Endothelial cell of umbilical vein (primary cell): ENCODE data around the gene DSP. TPM values are rescaled to one million over a fixed set of nuclear protein-coding genes. Genes with fewer than 3 reads are reported as not detected.

Source experiments
- BruUV-seq: library from RNA; stranded (reverse); fragments of 400-500 nt; replicated peaks from 2 replicates; lab custom pipeline; 2021; lab: Mats Ljungman, UMichigan
- CTCF ChIA-PET: fragments of 300-600, 350-600 bp; sonication (Branson Sonifier 250); formaldehyde crosslinking; loops from one replicate; lab custom pipeline; 2021; ENCODE audit warnings: antibody characterized with exemption, inconsistent platforms; lab: Charles Lee
- POLR2A ChIA-PET: fragments of 300-600, 350-600 bp; sonication (Branson Sonifier 250); formaldehyde crosslinking; loops from one replicate; lab custom pipeline; 2021; ENCODE audit warnings: antibody characterized with exemption, inconsistent platforms; lab: Charles Lee
- DNase-seq: peaks from one replicate; pipeline ENCODE4 v3.0.0-alpha.2; 2011; ENCODE audit warnings: low read depth, low spot score
- FAIRE-seq: peaks from 2 replicates; lab custom pipeline; 2011; peaks lifted over from hg19 to GRCh38; lab: Jason Lieb, UNC
- H2AFZ ChIP-seq: 2 replicates; pipeline ENCODE4 v1.6.0; 2012; ENCODE audit warnings: low read depth, low read length, control low read depth, inconsistent platforms
- H3K27ac ChIP-seq: 2 replicates; pipeline ENCODE4 v1.5.1; 2011; ENCODE audit warnings: low read depth, mild to moderate bottlenecking, control low read depth, low read length, moderate library complexity; ENCODE audit not compliant: insufficient read depth
- H3K27me3 ChIP-seq, 2 experiments: 2 replicates each; pipeline versions ENCODE4 v1.6.0 to v1.6.1; 2011; ENCODE audit warnings: low read length in 2 of 2, mixed read lengths in 1 of 2; ENCODE audit not compliant: control insufficient read depth in 2 of 2, insufficient read depth in 2 of 2
- H3K36me3 ChIP-seq, 2 experiments: 2 replicates in 1 of 2; 3 replicates in 1 of 2; pipeline ENCODE4 v1.5.1; 2011; ENCODE audit warnings: low read length in 2 of 2, mild to moderate bottlenecking in 1 of 2, moderate library complexity in 1 of 2; ENCODE audit not compliant: control insufficient read depth in 2 of 2, insufficient read depth in 2 of 2; ENCODE audit errors: extremely low read depth in 1 of 2
- H3K4me1 ChIP-seq: 3 replicates; pipeline ENCODE4 v1.5.1; 2011; ENCODE audit warnings: mild to moderate bottlenecking, low read length; ENCODE audit not compliant: control insufficient read depth, insufficient read depth; ENCODE audit errors: extremely low read depth
- H3K4me2 ChIP-seq: 2 replicates; pipeline ENCODE4 v1.6.1; 2011; ENCODE audit warnings: low read length, control low read depth, mixed read lengths; ENCODE audit not compliant: insufficient read depth
- H3K4me3 ChIP-seq, 3 experiments: fragments of 200-600 bp in 1 of 3; sonication (generic), shearing (Covaris generic) in 1 of 3; replicated peaks in 1 of 3; 2 replicates each; pipeline ENCODE4 v1.5.1; 2011 to 2016; ENCODE audit warnings: control low read depth in 3 of 3, low read length in 3 of 3, mild to moderate bottlenecking in 2 of 3, inconsistent platforms in 1 of 3, low read depth in 1 of 3, moderate library complexity in 1 of 3; ENCODE audit not compliant: insufficient read depth in 1 of 3
- H3K79me2 ChIP-seq: 2 replicates; pipeline ENCODE4 v1.6.0; 2012; ENCODE audit warnings: low read length, inconsistent platforms; ENCODE audit not compliant: control insufficient read depth, insufficient read depth
- H3K9ac ChIP-seq: replicated peaks from 2 replicates; pipeline ENCODE3; 2011; ENCODE audit warnings: low read length, control low read depth; ENCODE audit not compliant: insufficient read depth; ENCODE audit errors: extremely low read depth
- H3K9me1 ChIP-seq: replicated peaks from 3 replicates; pipeline ENCODE4 v1.6.0; 2011; ENCODE audit warnings: mild to moderate bottlenecking, low read length; ENCODE audit not compliant: control insufficient read depth, insufficient read depth; ENCODE audit errors: extremely low read depth
- H3K9me3 ChIP-seq: replicated peaks from 2 replicates; pipeline ENCODE4 v1.5.1; 2012; ENCODE audit warnings: low read length, inconsistent platforms; ENCODE audit not compliant: control insufficient read depth, insufficient read depth
- H4K20me1 ChIP-seq: replicated peaks from 2 replicates; pipeline ENCODE3; 2011; ENCODE audit warnings: mild to moderate bottlenecking, low read length; ENCODE audit not compliant: control insufficient read depth, insufficient read depth; ENCODE audit errors: extremely low read depth
- CTCF ChIP-seq, 2 donors: IDR thresholded peaks; 1 replicate in 1 of 2; 2 replicates in 1 of 2; pipeline ENCODE4 v1.5.1; 2011; ENCODE audit warnings: low read length in 2 of 2, mild to moderate bottlenecking in 2 of 2, moderate library complexity in 2 of 2, control low read depth in 1 of 2, inconsistent platforms in 1 of 2, low read depth in 1 of 2; ENCODE audit not compliant: insufficient read depth in 1 of 2; ENCODE audit errors: extremely low read depth in 1 of 2
- EZH2 ChIP-seq: IDR thresholded peaks from 2 replicates; pipeline ENCODE4 v1.6.1; 2012; ENCODE audit warnings: borderline replicate concordance, low read depth, mild to moderate bottlenecking, moderate library complexity, low read length, inconsistent platforms; ENCODE audit not compliant: severe bottlenecking
- FOS ChIP-seq: IDR thresholded peaks from 2 replicates; pipeline ENCODE4 v1.6.1; 2011; ENCODE audit warnings: mild to moderate bottlenecking, low read length, moderate library complexity, borderline replicate concordance; ENCODE audit not compliant: insufficient read depth
- MAX ChIP-seq: IDR thresholded peaks from 2 replicates; pipeline ENCODE4 v1.6.1; 2011; ENCODE audit not compliant: insufficient read depth, insufficient read length
- MYC ChIP-seq: IDR thresholded peaks from one replicate; pipeline ENCODE4 v1.6.1; 2011; ENCODE audit warnings: mild to moderate bottlenecking, low read depth, low read length
- POLR2A ChIP-seq: IDR thresholded peaks from 2 replicates; pipeline ENCODE4 v1.6.1; 2012; ENCODE audit warnings: low read depth, mild to moderate bottlenecking, control low read depth, low read length
- dilution Hi-C: fragments of 300-500 bp; cut with MboI; formaldehyde crosslinking; loops from one replicate; pipeline ENCODE4 v1.15.0; 2019; ENCODE audit warnings: low sequenced_read_pairs; ENCODE audit not compliant: extremely low pct_ligation_motif_present
- intact Hi-C: fragments of 100-400 bp; cut with micrococcal nuclease; formaldehyde crosslinking; loops from one replicate; pipeline ENCODE4 v1.10.0; 2022
- polyA plus RNA-seq, 4 experiments: library from polyadenylated mRNA; depleted of rRNA in 3 of 4; stranded (reverse) in 3 of 4; unstranded in 1 of 4; fragments of >200 nt; gene quantifications; 2 replicates each; pipeline versions ENCODE4 v1.2.1 to v1.2.3, GENCODE V29; 2011 to 2012; ENCODE audit warnings: missing spikeins in 1 of 4
- total RNA-seq: library from RNA; stranded (reverse); gene quantifications from 2 replicates; pipeline ENCODE4 v1.2.3, GENCODE V29; 2021

The DSP gene
- total and polyA plus RNA-seq, 2 donors (not counting 3 experiments of a cell fraction or from before 2014, with no cell fraction given): 0.03 to 0.77 TPM

- H3K9ac ChIP-seq: no peak overlapping the region
- H3K27me3 ChIP-seq: peaks cover 0 to 3% of the 10 kb centered on the region in 2 experiments
- H3K9me3 ChIP-seq: no peaks in the 10 kb centered on the region
- no peaks in the 10 kb centered on the region for H3K9me1 ChIP-seq
- no TSS peak for BruUV-seq
- H3K36me3 ChIP-seq: no peaks in the 10 kb centered on the region
- no peak for TF ChIP-seq POLR2A
- no peak for TF ChIP-seq FOS
- TF ChIP-seq EZH2: no peak
- no peak for TF ChIP-seq MAX
- no peak for TF ChIP-seq MYC
- H3K4me1 ChIP-seq: no peaks in the 10 kb centered on the region
- no peak overlapping the region for H3K27ac ChIP-seq
- intact Hi-C loops (no loop called here), dilution Hi-C loops (no loop called here)
- H3K4me2 ChIP-seq: no peak overlapping the region
- no peak for FAIRE-seq
- ChIA-PET POLR2A (no interaction called here), CTCF (interaction anchor here (1.1 kb wide), 1 partner anchor 12 kb away, joined by 3 read pairs; no protein-coding TSS in a partner anchor)
- no peak overlapping the region for H2AFZ ChIP-seq
- no peaks in the 10 kb centered on the region for H4K20me1 ChIP-seq
- no peaks in the 10 kb centered on the region for H3K79me2 ChIP-seq
- H3K4me3 ChIP-seq: no peak overlapping the region
- no peak for DNase-seq
These were observed 26.6 kb downstream of the DSP start for GRCh38 chr6:7568021-7568420.

- Histone ChIP-seq H3K9me1 (no peaks in the 10 kb centered on the region), H3K4me3 (no peak overlapping the region), H3K9me3 (no peaks in the 10 kb centered on the region), H3K4me1 (no peaks in the 10 kb centered on the region), H3K79me2 (no peaks in the 10 kb centered on the region), H3K4me2 (no peak overlapping the region), H3K27me3 (peaks cover 0 to 3% of the 10 kb centered on the region in 2 experiments), H3K27ac (no peak overlapping the region), H4K20me1 (no peaks in the 10 kb centered on the region), H3K36me3 (no peaks in the 10 kb centered on the region), H2AFZ (no peak overlapping the region), H3K9ac (no peak overlapping the region)
- FAIRE-seq (no peak), DNase-seq (no peak)
- intact Hi-C loops (no loop called here), dilution Hi-C loops (no loop called here)
- TF ChIP-seq FOS (no peak), EZH2 (no peak), POLR2A (no peak), CTCF (IDR thresholded peaks at IDR 0.05; ENCODE audit: extremely low read depth in 1 of 2, insufficient read depth in 1 of 2, low read depth in 1 of 2, low read length in 2 of 2) (no peak)
- BruUV-seq: no TSS peak
- ChIA-PET POLR2A (no interaction called here), CTCF (no interaction called here)
These were observed 27.6 kb downstream of the DSP start for GRCh38 chr6:7569082-7569481.
